Activated T-cell treated with anti-CD3 and anti-CD28 coated beads for 1 hour (primary cell): Measurements from ENCODE around the gene PARD3.
"Not testable (repeated sequence)": the region's sequence is repeated elsewhere in the genome, so short reads cannot be mapped to it uniquely, and the experiment has no call there.

Source experiments
- DNase-seq: peaks from one replicate; pipeline ENCODE4 v3.0.0-alpha.2; 2020; ENCODE audit warnings: low read depth

PARD3 gene

DNA sequence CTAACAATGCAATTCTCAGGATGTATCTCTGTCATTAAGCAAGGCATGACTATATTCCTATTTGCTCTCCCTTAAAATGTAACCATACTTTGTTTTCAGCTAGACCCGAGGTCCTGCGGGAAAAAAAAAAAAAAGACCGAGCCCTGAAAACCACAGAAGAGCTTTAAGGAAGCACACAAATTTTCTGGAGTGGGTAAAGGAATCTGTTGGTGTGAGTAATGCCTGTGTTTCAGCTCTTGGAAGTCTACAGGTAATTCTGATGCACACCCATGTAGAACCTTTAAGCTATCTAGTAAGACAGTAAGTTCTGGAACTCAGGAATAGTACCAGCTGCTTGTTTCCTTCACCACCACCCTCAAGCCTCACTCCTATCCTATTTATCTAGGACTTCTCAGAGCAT is 351.1 kb downstream of the PARD3 start:
- no peak for DNase-seq

DNA sequence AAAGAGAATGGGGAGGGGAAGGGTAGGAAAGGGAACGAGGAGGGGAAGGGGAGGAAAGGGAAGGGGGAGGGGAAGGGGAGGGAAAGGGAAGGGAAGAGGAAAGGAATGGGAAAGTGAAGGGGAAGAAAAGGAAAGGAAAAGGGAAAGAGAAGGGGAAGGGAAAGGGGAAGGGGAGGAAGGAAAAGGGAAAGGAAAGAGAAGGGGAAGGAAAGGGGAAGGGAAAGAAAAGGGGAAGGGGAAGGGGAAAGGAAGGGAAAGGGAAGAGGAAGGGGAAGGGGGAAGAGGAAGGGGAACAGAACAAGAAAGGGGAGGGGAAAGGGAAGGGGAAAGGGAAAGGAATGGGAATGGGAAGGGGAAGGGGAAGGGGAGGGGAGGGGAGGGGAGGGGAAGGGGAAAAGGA is 352.1 kb downstream of the PARD3 start:
- DNase-seq: no peak

DNA sequence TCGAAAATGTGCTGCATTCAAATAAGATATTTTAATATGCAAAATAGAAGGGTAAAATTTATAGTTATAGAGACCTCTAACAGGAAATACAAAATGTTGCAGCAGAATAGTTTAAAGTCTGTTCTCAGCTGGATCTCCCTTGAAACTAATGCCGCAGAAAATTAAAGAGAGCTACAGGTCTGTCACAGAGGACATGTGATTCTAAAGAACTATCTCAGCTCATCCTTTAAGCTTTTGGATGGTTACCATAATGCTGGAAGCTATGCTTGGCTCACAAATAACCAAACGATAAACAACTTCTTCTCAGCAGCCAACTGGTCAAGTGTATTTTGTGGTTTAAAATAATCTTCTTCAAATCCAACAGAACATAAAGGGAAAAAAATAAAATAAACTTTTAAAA is 353.0 kb downstream of the PARD3 start:
- DNase-seq: no peak

DNA sequence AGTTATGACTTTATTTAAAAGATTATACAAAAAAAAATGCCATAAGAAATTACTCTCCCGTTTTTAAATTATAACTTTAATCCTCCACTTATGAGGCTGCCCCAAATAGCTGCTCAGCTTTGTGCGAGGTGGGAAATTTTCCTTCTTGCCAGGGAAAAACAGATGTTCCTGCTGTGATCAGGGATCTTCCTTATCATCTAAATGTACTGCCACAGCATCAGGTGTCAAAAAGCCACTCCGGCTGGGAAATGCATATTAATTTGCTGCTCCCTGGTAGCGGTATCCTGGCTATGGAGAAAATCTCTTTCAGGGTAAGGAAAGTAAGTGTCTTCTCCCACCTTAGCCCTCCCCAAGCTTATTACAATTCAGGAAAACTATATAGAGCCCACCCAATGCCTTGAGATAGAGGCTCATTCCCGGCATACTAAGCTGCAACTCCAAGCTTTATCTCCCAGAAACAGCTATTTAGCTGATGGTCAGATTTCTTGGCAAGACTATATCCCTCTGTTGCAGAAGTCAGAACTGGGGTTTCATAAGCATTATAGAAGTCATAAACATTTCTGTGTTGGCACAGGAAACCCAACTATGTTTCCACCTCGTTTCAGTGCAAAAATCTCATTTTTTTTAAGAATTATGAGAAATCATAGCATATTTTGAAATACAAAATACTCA is 360.4 kb downstream of the PARD3 start:
- no peak for DNase-seq

DNA sequence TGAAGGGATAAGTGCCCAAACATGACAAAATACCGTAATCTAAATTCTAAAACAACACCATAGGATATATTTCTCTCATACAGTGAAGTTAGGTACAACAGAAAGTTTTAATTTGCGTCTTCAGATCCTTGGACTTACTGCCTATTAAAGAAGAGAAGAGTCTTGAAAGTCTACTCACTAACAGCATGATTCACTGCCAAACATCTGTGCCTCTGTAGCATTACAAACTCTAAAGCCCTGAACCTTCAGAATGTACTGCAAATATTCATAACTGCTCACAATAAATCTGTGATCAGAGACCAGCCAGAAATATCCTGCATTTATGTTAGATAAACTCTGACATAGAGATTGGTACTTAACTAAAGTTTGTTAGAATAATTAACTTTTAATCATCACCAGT is 365.3 kb downstream of the PARD3 start:
- DNase-seq: no peak

DNA sequence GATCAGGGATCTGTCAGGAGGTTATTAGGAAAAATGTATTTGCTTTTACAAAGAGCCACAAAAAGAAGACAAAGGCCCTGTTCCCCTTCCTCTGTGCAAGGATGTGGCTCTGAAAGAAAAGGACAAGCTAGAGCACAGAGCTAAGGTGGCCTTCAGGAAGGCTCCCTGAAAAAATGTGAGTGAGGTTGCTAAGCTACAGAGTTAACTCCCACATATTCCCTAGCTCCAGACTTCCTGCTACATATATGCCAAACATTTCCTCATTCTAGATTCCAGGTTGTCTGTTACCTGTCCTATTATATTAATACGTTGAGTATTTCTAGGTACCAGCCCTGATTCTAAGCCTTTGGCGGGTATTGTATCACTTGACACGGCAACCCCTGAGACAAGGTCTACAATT is 369.0 kb downstream of the PARD3 start:
- DNase-seq: no peak

DNA sequence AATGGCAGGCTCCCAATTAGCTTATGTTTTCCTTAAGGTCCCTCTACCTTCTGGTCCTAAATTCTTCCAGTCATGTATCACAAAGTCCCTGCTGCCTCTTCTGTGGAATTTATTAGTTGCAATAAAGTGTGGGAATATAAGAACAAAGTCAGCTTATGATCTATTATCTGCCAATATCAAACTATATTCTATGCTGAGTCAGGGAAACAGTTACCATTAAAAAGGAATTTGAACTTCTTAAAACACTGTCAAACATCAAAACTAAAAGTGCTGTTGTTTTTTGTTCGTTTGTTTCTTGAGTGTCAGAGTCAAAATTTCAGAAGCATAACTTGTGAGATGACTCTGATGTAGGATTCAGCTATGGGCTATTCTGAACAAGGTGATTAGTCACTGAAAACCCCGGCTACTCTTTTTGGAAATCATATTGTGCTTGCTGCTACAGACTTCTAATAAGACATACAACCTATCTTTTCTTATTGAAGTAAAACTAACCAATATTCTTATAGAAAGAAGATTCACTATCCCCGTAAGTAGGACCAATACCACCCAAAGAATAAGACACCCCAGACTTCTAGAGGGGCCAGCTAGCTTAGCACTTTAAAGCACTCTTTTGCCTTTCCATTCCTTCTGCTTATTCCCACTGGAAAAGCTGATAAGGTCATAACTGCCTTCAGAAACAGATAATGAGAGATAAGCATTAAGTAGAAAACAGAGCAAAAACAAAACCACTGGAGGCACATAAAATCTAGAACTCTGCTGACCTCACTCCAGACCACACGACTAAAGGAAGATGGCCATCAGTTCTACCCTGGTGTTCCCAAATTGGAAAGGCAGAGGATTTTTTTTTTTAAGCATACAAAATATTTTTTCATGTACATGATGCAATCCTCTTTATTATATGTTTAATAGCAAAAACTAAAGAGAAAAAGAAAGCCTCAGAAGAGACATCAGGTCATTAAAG is 370.6 kb downstream of the PARD3 start:
- DNase-seq: no peak

DNA sequence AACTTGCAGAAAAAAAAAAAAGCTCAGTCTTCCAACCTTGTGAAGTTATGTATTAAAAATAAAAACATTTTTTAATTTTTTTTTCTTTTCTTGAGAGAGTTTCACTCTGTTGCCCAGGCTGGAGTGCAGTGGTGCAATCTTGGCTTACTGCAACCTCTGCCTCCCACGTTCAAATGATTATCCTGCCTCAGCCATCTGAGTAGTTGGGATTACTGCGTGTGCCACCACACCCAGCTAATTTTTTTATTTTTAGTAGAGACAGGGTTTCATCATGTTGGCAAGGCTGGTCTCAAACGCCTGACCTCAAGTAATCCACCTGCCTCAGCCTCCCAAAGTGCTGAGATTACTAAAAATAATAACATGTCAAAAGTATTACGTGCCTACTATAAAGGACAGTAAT is 375.7 kb downstream of the PARD3 start:
- not testable (repeated sequence) for DNase-seq

DNA sequence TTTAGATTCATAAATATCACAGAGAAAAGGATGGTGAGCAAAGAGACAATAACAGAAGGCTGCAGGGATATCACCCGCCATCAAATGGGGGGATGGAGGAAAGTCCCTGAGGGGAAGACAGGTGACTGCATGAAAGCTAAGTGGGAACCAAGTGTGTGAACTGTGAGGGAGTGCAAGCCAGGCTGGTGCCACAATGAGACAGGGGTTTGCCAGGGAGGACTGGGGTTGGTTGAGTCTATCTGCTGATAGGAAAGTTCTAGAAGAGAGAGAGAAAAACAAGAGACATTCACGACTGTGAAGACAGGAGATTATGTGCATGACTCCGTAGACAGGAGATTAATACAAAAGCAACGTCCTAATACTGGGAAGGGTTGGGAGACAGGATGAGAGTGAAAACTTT is 376.4 kb downstream of the PARD3 start:
- no peak for DNase-seq

DNA sequence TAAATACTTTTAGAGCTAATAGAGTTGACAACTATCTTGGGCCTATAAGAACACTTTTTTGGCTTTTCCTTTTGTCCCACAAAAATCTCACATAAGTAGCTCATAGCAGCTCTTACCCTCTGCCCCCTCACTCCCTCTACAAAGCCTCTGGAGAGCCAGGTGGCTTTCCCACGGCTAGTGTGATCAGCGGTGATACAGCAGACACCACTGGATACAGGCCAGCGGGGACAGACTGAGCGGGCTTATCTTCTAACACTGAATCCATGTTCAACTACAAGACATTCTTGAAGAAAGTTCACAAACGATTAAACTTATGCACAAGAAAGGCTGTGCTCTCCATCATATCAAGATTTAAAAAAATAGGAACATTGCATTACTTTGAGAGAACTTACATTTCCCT is 377.2 kb downstream of the PARD3 start:
- no peak for DNase-seq

DNA sequence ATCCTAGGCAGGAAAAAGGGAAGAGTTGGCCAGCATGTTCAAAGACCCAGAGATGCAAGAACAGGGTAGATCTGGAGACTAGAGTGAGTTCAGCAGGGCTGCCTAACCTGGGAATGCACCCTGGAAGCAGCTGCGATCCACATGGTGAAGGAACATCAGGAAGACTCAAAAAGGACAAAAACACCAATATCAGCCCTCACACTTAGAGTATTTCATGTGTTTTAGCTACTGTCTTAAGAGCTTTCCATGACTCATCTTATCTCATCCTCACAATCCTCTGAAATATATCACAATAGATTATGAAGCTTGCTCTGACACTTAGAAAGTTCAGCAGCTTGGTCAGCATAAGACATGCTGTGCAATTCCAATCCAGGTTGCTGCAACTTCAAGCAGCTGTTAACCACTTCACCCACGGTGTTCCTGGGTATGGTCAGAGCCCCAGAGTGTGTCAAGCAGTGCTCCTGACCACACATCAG is 380.9 kb downstream of the PARD3 start:
- no peak for DNase-seq

DNA sequence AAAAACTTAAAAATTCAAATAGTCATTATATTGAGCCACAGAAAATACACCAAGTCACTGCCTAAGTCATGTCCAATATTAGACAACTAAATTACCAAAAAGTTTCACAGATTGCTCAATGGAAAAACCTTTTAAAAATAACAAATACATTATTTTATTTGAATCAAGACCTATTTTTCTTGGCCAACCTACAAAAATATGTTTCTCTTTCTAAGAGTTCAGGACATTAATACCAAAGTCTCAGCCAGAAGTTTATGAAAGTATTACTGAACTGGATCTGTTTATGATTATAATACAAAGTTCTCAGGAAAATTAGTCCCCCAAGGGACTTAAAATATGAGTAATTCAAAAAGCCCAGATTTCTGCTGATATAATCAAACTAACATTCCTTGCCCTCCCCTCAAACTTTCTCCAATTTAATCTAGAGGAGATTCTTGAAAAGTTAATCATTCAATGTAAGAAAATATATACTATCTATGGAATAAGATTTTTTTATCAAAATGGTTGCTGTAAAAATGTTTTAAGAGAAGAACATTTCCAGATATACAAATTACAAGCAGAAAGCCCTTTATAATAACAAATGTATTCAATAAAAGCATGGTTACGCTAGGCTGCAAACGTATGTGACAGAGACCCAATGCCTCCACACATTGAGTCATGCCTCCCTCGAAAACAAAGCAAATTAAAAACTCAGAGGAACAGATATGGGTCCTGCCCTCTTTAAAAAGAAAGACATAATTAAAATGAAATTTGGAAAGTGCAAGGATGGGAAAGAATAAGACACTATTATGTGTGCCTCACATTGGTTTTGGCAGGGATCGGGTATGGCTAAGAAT is 381.6 kb downstream of the PARD3 start:
- no peak for DNase-seq

DNA sequence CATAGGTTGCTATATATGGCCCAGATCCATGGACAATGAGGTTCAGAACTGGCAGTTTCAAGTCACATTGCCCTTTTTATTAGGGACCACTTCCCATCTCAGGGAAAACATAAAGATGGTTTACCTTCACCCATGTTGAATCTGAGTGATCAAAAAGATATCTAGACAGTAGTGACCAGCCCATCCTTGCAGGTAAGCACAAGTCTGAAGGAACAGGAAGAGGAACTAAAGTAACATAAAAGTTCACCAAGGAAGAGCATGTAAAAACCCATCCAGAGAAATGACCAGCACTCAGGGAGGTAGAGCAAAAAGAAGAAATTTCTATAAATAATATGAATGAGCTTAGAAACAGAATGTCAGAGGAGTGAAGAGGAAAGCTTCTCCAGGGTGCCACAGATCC is 382.5 kb downstream of the PARD3 start:
- DNase-seq: no peak

DNA sequence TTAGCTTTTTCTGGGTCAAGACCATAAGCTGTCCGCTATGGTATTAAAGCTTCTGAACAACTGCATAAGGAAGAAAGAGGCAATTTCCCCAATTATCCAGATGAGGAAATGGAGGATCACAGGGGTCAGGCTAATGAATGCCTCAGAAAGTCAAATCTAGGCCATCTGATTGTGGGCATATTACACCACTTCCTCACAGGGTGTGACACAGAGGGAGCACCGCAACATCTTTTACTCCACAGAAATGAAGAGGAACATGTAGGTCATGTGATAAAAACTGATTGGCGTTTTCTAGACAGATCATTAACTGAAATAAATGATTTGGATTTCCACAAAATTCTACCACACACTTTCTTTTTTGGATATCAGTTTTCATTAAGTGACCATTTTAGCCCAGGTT is 384.4 kb downstream of the PARD3 start:
- DNase-seq: no peak

DNA sequence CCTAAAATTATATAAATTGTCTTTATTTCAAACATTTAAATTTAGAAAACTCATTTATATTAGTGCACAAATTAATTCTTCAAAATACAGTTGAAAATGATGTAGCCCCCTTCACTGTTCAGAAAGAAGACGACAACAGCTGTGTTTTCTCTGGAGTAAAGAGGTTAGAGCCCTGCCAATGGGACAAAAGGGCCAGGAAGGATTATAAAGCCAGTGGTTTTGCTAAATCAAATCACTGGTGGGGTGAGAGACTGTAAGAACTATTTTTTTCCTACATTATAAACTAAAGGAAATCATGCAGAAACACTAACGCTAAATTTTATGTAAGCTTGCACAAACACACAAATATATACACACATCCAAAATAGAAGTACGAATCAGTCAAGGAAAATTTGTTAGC is 386.6 kb downstream of the PARD3 start:
- no peak for DNase-seq

DNA sequence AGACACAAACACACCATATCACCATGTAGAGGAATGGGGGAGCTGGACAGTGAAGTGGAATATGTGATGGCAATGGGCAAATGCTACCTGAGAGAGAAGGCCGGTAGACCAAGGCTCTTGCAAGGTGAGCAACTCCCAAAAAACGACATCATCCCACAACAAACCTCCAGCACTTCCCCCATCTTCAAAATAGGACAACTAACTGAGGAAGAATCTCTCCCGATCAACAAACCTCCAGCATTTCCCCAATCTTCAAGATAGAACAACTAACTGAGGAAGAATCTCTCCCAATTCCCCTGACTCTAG is 387.2 kb downstream of the PARD3 start:
- no peak for DNase-seq

DNA sequence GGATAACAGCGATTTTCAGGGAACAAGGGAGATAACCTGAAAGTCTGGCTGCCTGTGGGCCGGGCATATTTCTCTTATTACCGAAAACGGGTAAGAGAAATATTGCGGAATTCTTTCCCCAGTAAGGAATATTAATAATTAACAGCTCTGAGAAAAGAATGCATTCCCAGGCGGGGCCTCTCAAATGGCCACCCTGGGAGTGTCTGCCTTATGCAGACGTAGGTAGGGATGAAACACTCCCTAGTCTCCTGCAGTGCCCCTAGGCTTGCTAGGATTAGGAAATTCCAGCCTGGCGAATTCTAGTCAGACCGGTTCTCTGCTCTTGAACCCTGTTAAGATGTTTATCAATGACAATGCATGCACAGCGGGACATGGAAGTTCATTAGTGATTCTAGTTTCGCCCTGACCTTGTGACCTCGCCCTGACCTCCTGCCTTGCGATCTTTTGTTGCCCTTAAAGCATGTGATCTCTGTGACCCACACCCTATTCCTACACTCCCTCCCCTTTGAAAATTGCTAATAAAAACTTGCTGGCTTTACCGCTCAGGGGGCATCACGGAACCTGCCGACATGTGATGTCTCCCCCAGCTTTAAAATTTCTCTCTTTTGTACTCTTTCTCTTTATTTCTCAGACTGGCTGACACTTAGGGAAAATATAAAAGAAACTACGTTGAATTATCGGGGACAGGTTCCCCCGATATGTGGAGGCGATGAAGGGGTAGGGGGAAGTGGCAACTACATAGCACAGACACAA is 387.8 kb downstream of the PARD3 start:
- DNase-seq: not testable (repeated sequence)

DNA sequence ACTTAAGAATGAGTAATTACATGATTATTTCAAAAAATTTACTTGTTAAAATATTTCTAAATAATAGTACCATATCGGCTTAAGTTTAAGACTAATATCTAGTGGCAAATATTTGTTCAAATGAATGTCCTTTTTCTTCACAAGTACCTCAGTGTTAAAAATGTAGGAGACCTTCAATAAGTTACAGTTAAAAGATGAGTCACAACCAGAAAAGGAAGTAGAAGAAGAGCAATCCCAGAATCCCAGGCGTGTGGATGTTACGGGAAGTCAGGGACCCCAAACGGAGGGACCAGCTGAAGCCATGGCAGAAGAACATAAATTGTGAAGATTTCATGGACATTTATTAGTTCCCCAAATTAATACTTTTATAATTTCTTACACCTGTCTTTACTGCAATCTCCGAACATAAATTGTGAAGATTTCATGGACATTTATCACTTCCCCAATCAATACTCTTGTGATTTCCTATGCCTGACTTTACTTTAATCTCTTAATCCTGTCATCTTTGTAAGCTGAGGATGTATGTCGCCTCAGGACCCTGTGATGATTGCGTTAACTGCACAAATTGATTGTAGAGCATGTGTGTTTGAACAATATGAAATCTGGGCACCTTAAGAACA is 388.4 kb downstream of the PARD3 start:
- DNase-seq: not testable (repeated sequence)

DNA sequence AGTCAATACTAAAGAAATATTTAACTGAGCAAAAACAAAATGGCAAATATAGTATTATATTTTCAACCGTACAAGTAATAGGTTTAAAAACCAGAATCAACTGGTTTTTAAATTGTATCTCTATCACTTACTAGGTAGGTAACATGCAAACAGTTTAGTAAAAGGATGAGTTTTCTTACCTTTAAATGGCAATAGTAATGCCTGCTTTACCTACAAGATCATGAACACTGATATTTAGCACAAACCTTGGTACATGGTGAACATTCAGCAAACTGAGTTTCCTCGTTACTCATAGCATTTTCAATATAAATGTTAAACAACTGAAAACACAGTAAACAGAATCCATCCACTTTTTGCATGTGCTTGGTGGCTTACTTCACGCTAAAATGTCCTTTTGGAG is 389.1 kb downstream of the PARD3 start:
- no peak for DNase-seq

DNA sequence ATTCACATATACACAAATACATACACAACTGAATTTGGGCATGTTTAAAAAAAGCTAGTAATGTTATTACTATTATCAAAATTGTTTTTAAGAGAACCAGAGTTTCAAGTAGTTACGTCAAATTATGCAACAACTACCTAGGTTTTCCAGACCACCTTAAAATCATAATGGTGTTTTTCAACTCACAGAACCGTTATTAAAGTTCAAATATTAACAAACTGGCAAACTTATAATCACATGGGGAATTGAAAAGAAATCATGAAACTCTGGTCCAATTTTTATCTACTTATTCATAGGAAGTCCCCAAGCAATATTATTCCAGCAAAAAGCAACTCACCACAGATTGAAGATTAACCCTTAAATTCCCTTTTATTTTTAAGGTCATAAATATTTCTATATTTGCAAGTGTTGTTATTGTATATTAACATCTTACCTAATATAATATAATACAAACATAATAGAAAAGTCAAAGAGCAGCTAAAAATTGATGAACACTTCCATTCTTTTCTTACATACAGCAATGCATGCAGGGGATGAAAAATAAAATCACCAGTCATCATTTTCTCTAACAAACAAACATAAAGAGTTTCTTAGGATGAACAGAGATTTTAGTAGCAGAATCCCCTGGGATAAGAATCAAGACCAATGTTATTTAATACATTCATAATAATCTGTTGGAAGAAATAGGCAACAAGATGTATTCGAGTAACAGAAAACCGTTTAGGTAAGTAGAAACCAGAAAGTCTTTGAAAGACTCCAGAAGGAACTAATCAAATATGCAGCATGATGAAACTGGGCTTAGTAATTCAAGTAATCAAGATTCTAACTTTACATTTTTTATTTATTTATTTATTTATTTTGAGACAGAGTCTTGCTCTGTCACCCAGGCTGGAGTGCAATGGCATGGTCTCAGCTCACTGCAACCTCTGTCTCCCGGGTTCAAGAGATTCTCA is 391.1 kb downstream of the PARD3 start:
- DNase-seq: no peak
